Endothelial cell of umbilical vein (primary cell): ENCODE results near the gene DCLK2. TPM values are rescaled to one million over a fixed set of nuclear protein-coding genes. Genes with fewer than 3 reads are reported as not detected.

ENCODE experiments used
- BruUV-seq: library from RNA; stranded (reverse); fragments of 400-500 nt; replicated peaks from 2 replicates; lab custom pipeline; 2021; lab: Mats Ljungman, UMichigan
- CTCF ChIA-PET: fragments of 300-600, 350-600 bp; sonication (Branson Sonifier 250); formaldehyde crosslinking; loops from one replicate; lab custom pipeline; 2021; ENCODE audit warnings: antibody characterized with exemption, inconsistent platforms; lab: Charles Lee
- POLR2A ChIA-PET: fragments of 300-600, 350-600 bp; sonication (Branson Sonifier 250); formaldehyde crosslinking; loops from one replicate; lab custom pipeline; 2021; ENCODE audit warnings: antibody characterized with exemption, inconsistent platforms; lab: Charles Lee
- DNase-seq: peaks from one replicate; pipeline ENCODE4 v3.0.0-alpha.2; 2011; ENCODE audit warnings: low read depth, low spot score
- FAIRE-seq: peaks from 2 replicates; lab custom pipeline; 2011; peaks lifted over from hg19 to GRCh38; lab: Jason Lieb, UNC
- H2AFZ ChIP-seq: 2 replicates; pipeline ENCODE4 v1.6.0; 2012; ENCODE audit warnings: low read depth, low read length, control low read depth, inconsistent platforms
- H3K27ac ChIP-seq: 2 replicates; pipeline ENCODE4 v1.5.1; 2011; ENCODE audit warnings: low read depth, mild to moderate bottlenecking, control low read depth, low read length, moderate library complexity; ENCODE audit not compliant: insufficient read depth
- H3K27me3 ChIP-seq, 2 experiments: 2 replicates each; pipeline versions ENCODE4 v1.6.0 to v1.6.1; 2011; ENCODE audit warnings: low read length in 2 of 2, mixed read lengths in 1 of 2; ENCODE audit not compliant: control insufficient read depth in 2 of 2, insufficient read depth in 2 of 2
- H3K36me3 ChIP-seq, 2 experiments: 2 replicates in 1 of 2; 3 replicates in 1 of 2; pipeline ENCODE4 v1.5.1; 2011; ENCODE audit warnings: low read length in 2 of 2, mild to moderate bottlenecking in 1 of 2, moderate library complexity in 1 of 2; ENCODE audit not compliant: control insufficient read depth in 2 of 2, insufficient read depth in 2 of 2; ENCODE audit errors: extremely low read depth in 1 of 2
- H3K4me1 ChIP-seq: 3 replicates; pipeline ENCODE4 v1.5.1; 2011; ENCODE audit warnings: mild to moderate bottlenecking, low read length; ENCODE audit not compliant: control insufficient read depth, insufficient read depth; ENCODE audit errors: extremely low read depth
- H3K4me2 ChIP-seq: 2 replicates; pipeline ENCODE4 v1.6.1; 2011; ENCODE audit warnings: low read length, control low read depth, mixed read lengths; ENCODE audit not compliant: insufficient read depth
- H3K4me3 ChIP-seq, 3 experiments: fragments of 200-600 bp in 1 of 3; sonication (generic), shearing (Covaris generic) in 1 of 3; replicated peaks in 1 of 3; 2 replicates each; pipeline ENCODE4 v1.5.1; 2011 to 2016; ENCODE audit warnings: control low read depth in 3 of 3, low read length in 3 of 3, mild to moderate bottlenecking in 2 of 3, inconsistent platforms in 1 of 3, low read depth in 1 of 3, moderate library complexity in 1 of 3; ENCODE audit not compliant: insufficient read depth in 1 of 3
- H3K79me2 ChIP-seq: 2 replicates; pipeline ENCODE4 v1.6.0; 2012; ENCODE audit warnings: low read length, inconsistent platforms; ENCODE audit not compliant: control insufficient read depth, insufficient read depth
- H3K9ac ChIP-seq: replicated peaks from 2 replicates; pipeline ENCODE3; 2011; ENCODE audit warnings: low read length, control low read depth; ENCODE audit not compliant: insufficient read depth; ENCODE audit errors: extremely low read depth
- H3K9me1 ChIP-seq: replicated peaks from 3 replicates; pipeline ENCODE4 v1.6.0; 2011; ENCODE audit warnings: mild to moderate bottlenecking, low read length; ENCODE audit not compliant: control insufficient read depth, insufficient read depth; ENCODE audit errors: extremely low read depth
- H3K9me3 ChIP-seq: replicated peaks from 2 replicates; pipeline ENCODE4 v1.5.1; 2012; ENCODE audit warnings: low read length, inconsistent platforms; ENCODE audit not compliant: control insufficient read depth, insufficient read depth
- H4K20me1 ChIP-seq: replicated peaks from 2 replicates; pipeline ENCODE3; 2011; ENCODE audit warnings: mild to moderate bottlenecking, low read length; ENCODE audit not compliant: control insufficient read depth, insufficient read depth; ENCODE audit errors: extremely low read depth
- CTCF ChIP-seq, 2 donors: IDR thresholded peaks; 1 replicate in 1 of 2; 2 replicates in 1 of 2; pipeline ENCODE4 v1.5.1; 2011; ENCODE audit warnings: low read length in 2 of 2, mild to moderate bottlenecking in 2 of 2, moderate library complexity in 2 of 2, control low read depth in 1 of 2, inconsistent platforms in 1 of 2, low read depth in 1 of 2; ENCODE audit not compliant: insufficient read depth in 1 of 2; ENCODE audit errors: extremely low read depth in 1 of 2
- EZH2 ChIP-seq: IDR thresholded peaks from 2 replicates; pipeline ENCODE4 v1.6.1; 2012; ENCODE audit warnings: borderline replicate concordance, low read depth, mild to moderate bottlenecking, moderate library complexity, low read length, inconsistent platforms; ENCODE audit not compliant: severe bottlenecking
- FOS ChIP-seq: IDR thresholded peaks from 2 replicates; pipeline ENCODE4 v1.6.1; 2011; ENCODE audit warnings: mild to moderate bottlenecking, low read length, moderate library complexity, borderline replicate concordance; ENCODE audit not compliant: insufficient read depth
- GATA2 ChIP-seq: IDR thresholded peaks from 2 replicates; pipeline ENCODE4 v1.7.0; 2011; ENCODE audit warnings: low read depth, mild to moderate bottlenecking, moderate library complexity, mixed read lengths, low read length; ENCODE audit not compliant: insufficient read length, insufficient read depth
- JUN ChIP-seq: IDR thresholded peaks from 2 replicates; pipeline ENCODE4 v1.6.1; 2011; ENCODE audit warnings: borderline replicate concordance, low read depth; ENCODE audit not compliant: insufficient read length, insufficient read depth
- MYC ChIP-seq: IDR thresholded peaks from one replicate; pipeline ENCODE4 v1.6.1; 2011; ENCODE audit warnings: mild to moderate bottlenecking, low read depth, low read length
- POLR2A ChIP-seq: IDR thresholded peaks from 2 replicates; pipeline ENCODE4 v1.6.1; 2012; ENCODE audit warnings: low read depth, mild to moderate bottlenecking, control low read depth, low read length
- POLR2AphosphoS5 ChIP-seq: IDR thresholded peaks from 2 replicates; pipeline ENCODE4 v1.6.1; 2012; ENCODE audit warnings: low read depth, mild to moderate bottlenecking, control low read depth, low read length, moderate library complexity; ENCODE audit not compliant: insufficient read depth
- dilution Hi-C: fragments of 300-500 bp; cut with MboI; formaldehyde crosslinking; loops from one replicate; pipeline ENCODE4 v1.15.0; 2019; ENCODE audit warnings: low sequenced_read_pairs; ENCODE audit not compliant: extremely low pct_ligation_motif_present
- intact Hi-C: fragments of 100-400 bp; cut with micrococcal nuclease; formaldehyde crosslinking; loops from one replicate; pipeline ENCODE4 v1.10.0; 2022
- polyA plus RNA-seq, 4 experiments: library from polyadenylated mRNA; depleted of rRNA in 3 of 4; stranded (reverse) in 3 of 4; unstranded in 1 of 4; fragments of >200 nt; gene quantifications; 2 replicates each; pipeline versions ENCODE4 v1.2.1 to v1.2.3, GENCODE V29; 2011 to 2012; ENCODE audit warnings: missing spikeins in 1 of 4
- total RNA-seq: library from RNA; stranded (reverse); gene quantifications from 2 replicates; pipeline ENCODE4 v1.2.3, GENCODE V29; 2021
- TF ChIP-seq, protein P1 (sequence below): IDR thresholded peaks from 2 replicates; pipeline ENCODE4 v1.6.1; 2011; ENCODE audit not compliant: insufficient read depth, insufficient read length

DCLK2 gene
- total and polyA plus RNA-seq, 2 donors (not counting 3 experiments of a cell fraction or from before 2014, with no cell fraction given), result 1.7 to 4.7 TPM

GRCh38 chr4:150302553-150302952 lies 224.3 kb downstream of the DCLK2 start:
- Histone ChIP-seq H4K20me1 (no peaks in the 10 kb centered on the region), H3K79me2 (no peaks in the 10 kb centered on the region), H3K4me1 (peaks cover 33% of the 10 kb centered on the region), H3K4me3 (no peak overlapping the region), H3K27me3 (no peaks in the 10 kb centered on the region), H3K4me2 (peak overlapping the region; percentile 55), H3K9me1 (no peaks in the 10 kb centered on the region), H3K9me3 (no peaks in the 10 kb centered on the region), H3K36me3 (no peaks in the 10 kb centered on the region), H3K9ac (no peak overlapping the region), H3K27ac (peak overlapping the region; percentile 39), H2AFZ (no peak overlapping the region)
- intact Hi-C loops (loop anchor here (2.0 kb wide), 1 partner anchor 46 kb away; no protein-coding TSS in a partner anchor), dilution Hi-C loops (no loop called here)
- FAIRE-seq (no peak), DNase-seq (peak; percentile 91)
- BruUV-seq, result no TSS peak
- CTCF ChIA-PET, result no interaction called here
- POLR2A ChIA-PET, result no interaction called here
- TF ChIP-seq POLR2AphosphoS5 (peak; percentile 53), POLR2A (no peak), GATA2 (peak; percentile 68), FOS (peak; percentile 98), CTCF (IDR thresholded peaks at IDR 0.05; ENCODE audit: extremely low read depth in 1 of 2, insufficient read depth in 1 of 2, low read depth in 1 of 2, low read length in 2 of 2) (no peak), JUN (peak; percentile 92), MYC (no peak), EZH2 (no peak)
- TF ChIP-seq, protein P1, sequence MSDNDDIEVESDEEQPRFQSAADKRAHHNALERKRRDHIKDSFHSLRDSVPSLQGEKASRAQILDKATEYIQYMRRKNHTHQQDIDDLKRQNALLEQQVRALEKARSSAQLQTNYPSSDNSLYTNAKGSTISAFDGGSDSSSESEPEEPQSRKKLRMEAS, result peak; percentile 51
